ENCODE measurements around the gene SLC43A1. TPM values are rescaled to one million over a fixed set of nuclear protein-coding genes. Genes with fewer than 3 reads are reported as not detected.

The SLC43A1 gene
- total RNA-seq, 4 donors from 2014 or later = 1.8 to 11.4 (median 4.1) TPM

GRCh38 chr11:57552479-57552878, 37.0 kb upstream of the SLC43A1 start:
- no peaks in the 10 kb centered on the region for H3K9me3 ChIP-seq
- WGBS, 2 donors = 88 to 96% methylated on average over 5 of the region's 5 CpGs
- peaks cover 5 to 100% (median 54%) of the 10 kb centered on the region in 3 donors for H3K36me3 ChIP-seq
- H3K4me3 ChIP-seq = no peak overlapping the region
- no peak for DNase-seq
- H3K27me3 ChIP-seq = no peaks in the 10 kb centered on the region
- no peak overlapping the region for H3K27ac ChIP-seq
- TF ChIP-seq CTCF (IDR thresholded peaks at IDR 0.05) = no peak
- TF ChIP-seq POLR2A (IDR thresholded peaks at IDR 0.05) = no peak
- intact Hi-C loops (cut with DNase I) = no loop called here
- H3K4me1 ChIP-seq = peaks cover 0 to 3% (median 0%) of the 10 kb centered on the region in 3 donors

- H3K36me3 ChIP-seq = peaks cover 5 to 99% (median 49%) of the 10 kb centered on the region in 3 donors
- 88 to 92% methylated on average over 3 of the region's 4 CpGs for WGBS, 2 donors
- H3K27ac ChIP-seq = no peak overlapping the region
- no peaks in the 10 kb centered on the region for H3K27me3 ChIP-seq
- intact Hi-C loops (cut with DNase I) = no loop called here
- no peak overlapping the region for H3K4me3 ChIP-seq
- no peak for DNase-seq
- peaks cover 0 to 6% (median 0%) of the 10 kb centered on the region in 3 donors for H3K4me1 ChIP-seq
- TF ChIP-seq CTCF (IDR thresholded peaks at IDR 0.05) (no peak), POLR2A (IDR thresholded peaks at IDR 0.05) (no peak)
- no peaks in the 10 kb centered on the region for H3K9me3 ChIP-seq
Measured at GRCh38 chr11:57551941-57552340, 36.4 kb upstream of the SLC43A1 start.

GRCh38 chr11:57549983-57550382, 34.5 kb upstream of the SLC43A1 start:
- Histone ChIP-seq H3K4me3 (no peak overlapping the region), H3K27ac (no peak overlapping the region), H3K36me3 (peaks cover 5 to 87% (median 43%) of the 10 kb centered on the region in 3 donors), H3K27me3 (no peaks in the 10 kb centered on the region), H3K4me1 (peaks cover 0 to 6% (median 0%) of the 10 kb centered on the region in 3 donors), H3K9me3 (no peaks in the 10 kb centered on the region)
- no peak for DNase-seq
- 50 to 94% methylated on average over 2 to 3 of the region's 8 CpGs for WGBS, 2 donors
- intact Hi-C loops (cut with DNase I) = no loop called here
- TF ChIP-seq CTCF (IDR thresholded peaks at IDR 0.05) (no peak), POLR2A (IDR thresholded peaks at IDR 0.05) (no peak)

GRCh38 chr11:57547854-57548377, 32.4 kb upstream of the SLC43A1 start:
- Histone ChIP-seq H3K9me3 (no peaks in the 10 kb centered on the region), H3K27me3 (no peaks in the 10 kb centered on the region), H3K4me3 (no peak overlapping the region), H3K36me3 (peaks cover 0 to 67% (median 27%) of the 10 kb centered on the region in 3 donors), H3K4me1 (peaks cover 0 to 15% (median 0%) of the 10 kb centered on the region in 3 donors), H3K27ac (no peak overlapping the region)
- DNase-seq = no peak
- no peak for TF ChIP-seq CTCF (IDR thresholded peaks at IDR 0.05)
- TF ChIP-seq POLR2A (IDR thresholded peaks at IDR 0.05) = no peak
- 36 to 75% methylated on average over 2 to 5 of the region's 6 CpGs for WGBS, 2 donors
- intact Hi-C loops (cut with DNase I) = no loop called here

- peaks cover 0 to 57% (median 17%) of the 10 kb centered on the region in 3 donors for H3K36me3 ChIP-seq
- WGBS, 2 donors = 49 to 56% methylated on average over 5 of the region's 5 CpGs
- H3K27ac ChIP-seq = no peak overlapping the region
- peaks cover 0 to 15% (median 0%) of the 10 kb centered on the region in 3 donors for H3K4me1 ChIP-seq
- TF ChIP-seq CTCF (IDR thresholded peaks at IDR 0.05) = no peak
- no peak for TF ChIP-seq POLR2A (IDR thresholded peaks at IDR 0.05)
- no peak for DNase-seq
- H3K9me3 ChIP-seq = no peaks in the 10 kb centered on the region
- intact Hi-C loops (cut with DNase I) = no loop called here
- H3K4me3 ChIP-seq = no peak overlapping the region
- H3K27me3 ChIP-seq = no peaks in the 10 kb centered on the region
Measured at GRCh38 chr11:57546869-57547475, 31.5 kb upstream of the SLC43A1 start.

All from esophagus squamous epithelium (tissue), 5 donors.